Activated T-cell treated with anti-CD3 and anti-CD28 coated beads for 4 hours (primary cell): ENCODE measurements around the gene CSAG1.
"Not testable (repeated sequence)": the region's sequence is repeated elsewhere in the genome, so short reads cannot be mapped to it uniquely, and the experiment has no call there.

Source experiments
- DNase-seq: peaks from one replicate; pipeline ENCODE4 v3.0.0-alpha.2; 2020

Gene CSAG1

DNA sequence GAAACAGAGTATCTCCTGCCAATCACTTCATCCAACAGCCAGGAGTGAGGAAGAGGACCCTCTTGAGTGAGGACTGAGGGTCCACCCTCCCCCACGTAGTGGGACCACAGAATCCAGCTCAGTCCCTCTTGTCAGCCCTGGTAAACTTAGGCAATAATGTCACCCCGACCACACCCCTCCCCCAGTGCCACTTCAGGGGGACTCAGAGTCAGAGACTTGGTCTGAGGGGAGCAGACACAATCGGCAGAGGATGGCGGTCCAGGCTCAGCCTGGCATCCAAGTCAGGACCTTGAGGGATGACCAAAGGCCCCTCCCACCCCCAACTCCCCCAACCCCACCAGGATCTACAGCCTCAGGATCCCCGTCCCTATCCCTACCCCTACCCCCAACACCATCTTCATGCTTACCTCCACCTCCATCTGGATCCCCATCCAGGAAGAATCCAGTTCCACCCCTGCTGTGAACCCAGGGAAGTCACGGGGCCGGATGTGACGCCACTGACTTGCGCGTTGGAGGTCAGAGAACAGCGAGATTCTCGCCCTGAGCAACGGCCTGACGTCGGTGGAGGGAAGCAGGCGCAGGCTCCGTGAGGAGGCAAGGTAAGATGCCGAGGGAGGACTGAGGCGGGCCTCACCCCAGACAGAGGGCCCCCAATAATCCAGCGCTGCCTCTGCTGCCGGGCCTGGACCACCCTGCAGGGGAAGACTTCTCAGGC, at the start of gene CSAG1, which contains the start of gene MAGEA12:
Gene CSAG1, minus strand, starts transcription at position 461 of the 715 bp plus-strand sequence. CDS start 1,261 bp downstream, outside the sequence.
Gene MAGEA12, plus strand, starts transcription at position 497 of the 715 bp plus-strand sequence. CDS start 2,405 bp downstream, outside the sequence.
- no peak for DNase-seq

- DNase-seq, result not testable (repeated sequence)
These were observed 36.2 kb upstream of the CSAG1 start, which contains the start of gene MAGEA6 for GRCh38 chrX:152769549-152770289. Gene MAGEA6, minus strand, starts transcription at chrX:152769689. Its CDS starts 2,039 bp downstream, at chrX:152767650.

GRCh38 chrX:152766562-152766961, 33.0 kb upstream of the CSAG1 start:
- DNase-seq, result not testable (repeated sequence)

DNA sequence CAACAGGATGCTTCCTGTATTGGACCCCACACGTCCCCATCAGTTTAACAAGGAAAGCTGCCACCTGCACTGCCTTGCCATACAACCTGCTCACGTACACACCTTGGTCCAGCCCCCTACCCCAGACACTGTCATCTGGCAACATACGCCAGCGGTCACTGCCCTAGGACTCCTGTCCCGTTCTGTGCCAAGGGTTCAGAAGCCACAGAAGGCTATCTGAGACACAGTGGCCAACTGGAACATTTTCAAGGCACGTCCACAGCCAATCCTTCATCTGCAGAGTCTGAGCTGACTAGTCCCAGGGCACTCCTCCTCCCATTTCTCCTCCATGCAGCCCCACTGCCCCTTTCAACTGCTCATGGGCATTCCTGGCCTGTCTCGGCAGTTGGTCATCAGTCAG, 28.1 kb upstream of the CSAG1 start:
- DNase-seq, result not testable (repeated sequence)

GRCh38 chrX:152759544-152759943, 26.0 kb upstream of the CSAG1 start:
- DNase-seq, result not testable (repeated sequence)

- not testable (repeated sequence) for DNase-seq
These were observed 25.4 kb upstream of the CSAG1 start, which contains the start of gene CSAG3 for GRCh38 chrX:152758918-152759317. Gene CSAG3, plus strand, starts transcription at chrX:152759218.

DNA sequence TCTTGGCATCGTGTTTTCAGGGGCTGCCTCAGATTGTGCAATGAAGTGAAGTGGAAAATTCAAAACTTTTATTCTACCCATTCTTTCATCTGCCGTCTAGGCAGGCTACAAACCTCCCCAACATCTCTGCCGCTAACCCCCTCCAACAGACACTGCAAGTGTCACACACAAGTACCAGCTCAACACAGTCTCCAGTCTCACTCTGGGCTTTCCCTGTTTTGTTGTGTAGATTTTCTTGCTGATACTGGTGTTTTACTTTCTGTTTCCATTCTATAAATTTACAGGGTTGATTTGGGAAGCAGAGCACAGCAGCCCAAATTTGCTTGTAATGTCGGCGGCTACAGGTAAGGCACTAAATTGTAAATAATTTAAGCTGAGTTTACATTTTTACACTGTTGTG, 21.4 kb upstream of the CSAG1 start:
- DNase-seq, result not testable (repeated sequence)

- DNase-seq, result not testable (repeated sequence)
These were observed 20.4 kb upstream of the CSAG1 start, which contains the start of gene MAGEA2 for GRCh38 chrX:152753686-152754650. Gene MAGEA2, minus strand, starts transcription at chrX:152753842. Its CDS starts 2,479 bp downstream, at chrX:152751363.

GRCh38 chrX:152738560-152738959, 5.0 kb upstream of the CSAG1 start:
- no peak for DNase-seq

- DNase-seq, result not testable (repeated sequence)
These were observed 3.0 kb upstream of the CSAG1 start for GRCh38 chrX:152736528-152736927.

DNA sequence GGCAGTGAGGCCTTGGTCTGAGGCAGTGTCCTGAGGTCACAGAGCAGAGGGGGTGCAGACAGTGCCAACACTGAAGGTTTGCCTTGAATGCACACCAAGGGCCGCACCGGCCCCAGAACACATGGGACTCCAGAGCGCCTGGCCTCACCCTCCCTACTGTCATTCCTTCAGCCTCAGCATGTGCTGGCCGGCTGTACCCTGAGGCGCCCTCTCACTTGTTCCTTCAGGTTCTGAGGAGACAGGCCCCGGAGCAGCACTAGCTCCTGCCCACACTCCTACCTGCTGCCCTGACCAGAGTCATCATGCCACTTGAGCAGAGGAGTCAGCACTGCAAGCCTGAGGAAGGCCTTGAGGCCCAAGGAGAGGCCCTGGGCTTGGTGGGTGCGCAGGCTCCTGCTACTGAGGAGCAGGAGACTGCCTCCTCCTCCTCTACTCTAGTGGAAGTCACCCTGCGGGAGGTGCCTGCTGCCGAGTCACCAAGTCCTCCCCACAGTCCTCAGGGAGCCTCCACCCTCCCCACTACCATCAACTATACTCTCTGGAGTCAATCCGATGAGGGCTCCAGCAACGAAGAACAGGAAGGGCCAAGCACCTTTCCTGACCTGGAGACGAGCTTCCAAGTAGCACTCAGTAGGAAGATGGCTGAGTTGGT, 2.5 kb upstream of the CSAG1 start:
- DNase-seq, result no peak

- DNase-seq, result no peak
These were observed 1.6 kb upstream of the CSAG1 start for GRCh38 chrX:152735101-152735500.

GRCh38 chrX:152734143-152734858, 780 bp upstream of the CSAG1 start:
- not testable (repeated sequence) for DNase-seq

DNA sequence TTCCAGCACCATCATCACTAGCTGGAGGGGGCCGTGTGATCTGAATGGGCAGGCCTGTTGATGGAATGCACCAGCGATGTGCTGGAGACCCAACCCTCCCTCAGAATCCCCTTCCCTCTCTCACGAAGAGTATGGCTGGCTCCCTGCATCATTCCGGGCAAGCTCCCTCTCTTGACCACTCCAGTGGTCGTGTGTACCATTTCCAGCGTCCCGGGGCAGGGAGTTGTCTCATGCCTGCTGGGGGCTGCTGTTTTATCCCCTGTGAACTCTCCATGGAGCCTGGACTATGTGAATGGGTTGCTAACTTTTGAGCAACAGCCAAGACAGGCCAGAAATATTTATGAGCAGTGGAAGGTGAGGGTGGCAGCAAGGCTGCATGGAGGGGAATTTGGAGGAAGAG, 8.1 kb downstream of the CSAG1 start:
- no peak for DNase-seq

- not testable (repeated sequence) for DNase-seq
These were observed 19.4 kb downstream of the CSAG1 start, which contains the start of gene MAGEA2B for GRCh38 chrX:152713815-152714787. Gene MAGEA2B, plus strand, starts transcription at chrX:152714628. Its CDS starts 2,479 bp downstream, at chrX:152717107.

DNA sequence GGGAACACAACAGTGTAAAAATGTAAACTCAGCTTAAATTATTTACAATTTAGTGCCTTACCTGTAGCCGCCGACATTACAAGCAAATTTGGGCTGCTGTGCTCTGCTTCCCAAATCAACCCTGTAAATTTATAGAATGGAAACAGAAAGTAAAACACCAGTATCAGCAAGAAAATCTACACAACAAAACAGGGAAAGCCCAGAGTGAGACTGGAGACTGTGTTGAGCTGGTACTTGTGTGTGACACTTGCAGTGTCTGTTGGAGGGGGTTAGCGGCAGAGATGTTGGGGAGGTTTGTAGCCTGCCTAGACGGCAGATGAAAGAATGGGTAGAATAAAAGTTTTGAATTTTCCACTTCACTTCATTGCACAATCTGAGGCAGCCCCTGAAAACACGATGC, 20.3 kb downstream of the CSAG1 start:
- DNase-seq, result not testable (repeated sequence)

DNA sequence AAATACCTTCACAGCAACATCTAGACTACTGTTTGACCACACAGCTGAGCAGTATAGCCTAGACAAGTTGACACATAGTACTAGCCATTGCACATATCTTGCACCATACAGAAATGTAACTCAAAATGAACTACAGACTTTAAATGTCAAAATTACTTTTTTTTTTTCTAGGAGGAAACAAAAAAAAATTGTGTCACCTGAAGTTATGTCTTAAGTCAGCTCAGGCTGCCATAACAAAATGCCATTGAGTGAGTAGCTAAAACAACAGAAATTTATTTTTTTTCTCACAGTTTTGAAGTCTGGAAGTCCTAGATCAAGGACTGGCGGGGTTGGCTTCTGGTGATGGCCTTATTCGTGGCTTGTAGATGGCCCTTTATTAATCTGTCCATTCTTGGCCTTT, 24.3 kb downstream of the CSAG1 start, which contains the start of gene CSAG2:
Gene CSAG2, minus strand, starts transcription at position 101 of the 400 bp plus-strand sequence. CDS start 161 bp downstream, outside the sequence.
- not testable (repeated sequence) for DNase-seq

- not testable (repeated sequence) for DNase-seq
These were observed 27.0 kb downstream of the CSAG1 start for GRCh38 chrX:152706500-152706899.

DNA sequence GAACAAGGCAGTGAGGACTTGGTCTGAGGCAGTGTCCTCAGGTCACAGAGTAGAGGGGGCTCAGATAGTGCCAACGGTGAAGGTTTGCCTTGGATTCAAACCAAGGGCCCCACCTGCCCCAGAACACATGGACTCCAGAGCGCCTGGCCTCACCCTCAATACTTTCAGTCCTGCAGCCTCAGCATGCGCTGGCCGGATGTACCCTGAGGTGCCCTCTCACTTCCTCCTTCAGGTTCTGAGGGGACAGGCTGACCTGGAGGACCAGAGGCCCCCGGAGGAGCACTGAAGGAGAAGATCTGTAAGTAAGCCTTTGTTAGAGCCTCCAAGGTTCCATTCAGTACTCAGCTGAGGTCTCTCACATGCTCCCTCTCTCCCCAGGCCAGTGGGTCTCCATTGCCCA, 33.1 kb downstream of the CSAG1 start:
- not testable (repeated sequence) for DNase-seq
